A673 (cell line): ENCODE results near the gene ZNF473.

ENCODE experiments used
- CTCF ChIP-seq: fragments of 300-800, 200-600 bp; sonication (generic); conservative IDR thresholded peaks from 2 replicates; pipeline ENCODE4 v1.5.1; 2017; ENCODE audit warnings: low read depth, mild to moderate bottlenecking, antibody characterized with exemption, low read length, moderate library complexity, mixed read lengths
- EZH2 ChIP-seq: fragments of 200-600 bp; sonication (generic); IDR thresholded peaks from 2 replicates; pipeline ENCODE4 v1.6.1; 2017; ENCODE audit warnings: borderline replicate concordance, low read depth, mild to moderate bottlenecking, mixed read lengths, antibody characterized with exemption, low read length; ENCODE audit not compliant: poor library complexity, severe bottlenecking

- TF ChIP-seq CTCF, result no peak
- TF ChIP-seq EZH2, result no peak
These were observed 22.5 kb upstream of the ZNF473 start for GRCh38 chr19:50003254-50003788.
